Liver (tissue), 9 donors: ENCODE results near the gene RANBP3. TPM values are rescaled to one million over a fixed set of nuclear protein-coding genes. Genes with fewer than 3 reads are reported as not detected.
"Not testable (repeated sequence)": the region's sequence is repeated elsewhere in the genome, so short reads cannot be mapped to it uniquely, and the experiment has no call there.

ENCODE experiments used
- DNase-seq: peaks from one replicate; pipeline ENCODE4 v3.0.0-alpha.2; 2017; ENCODE audit warnings: low spot score
- H3K27ac ChIP-seq, 2 donors: one replicate each; pipeline ENCODE4 v1.7.0; 2013; ENCODE audit warnings: inconsistent platforms in 2 of 2, low read length in 2 of 2, control low read depth in 1 of 2, low read depth in 1 of 2, mild to moderate bottlenecking in 1 of 2
- H3K27me3 ChIP-seq, 4 donors: one replicate each; pipeline versions ENCODE4 v1.6.1 to v1.7.0; 2013; ENCODE audit warnings: low read length in 3 of 4, inconsistent platforms in 1 of 4, mild to moderate bottlenecking in 1 of 4, moderate library complexity in 1 of 4; ENCODE audit not compliant: control insufficient read depth in 4 of 4, insufficient read depth in 4 of 4
- H3K36me3 ChIP-seq, 4 donors: one replicate each; pipeline versions ENCODE4 v1.6.1 to v1.7.0; 2013; ENCODE audit warnings: low read length in 3 of 4, mild to moderate bottlenecking in 3 of 4, low read depth in 1 of 4, moderate library complexity in 1 of 4; ENCODE audit not compliant: control insufficient read depth in 4 of 4, insufficient read depth in 3 of 4
- H3K4me1 ChIP-seq, 4 donors: one replicate each; pipeline versions ENCODE4 v1.6.1 to v1.7.0; 2013; ENCODE audit warnings: low read length in 3 of 4, mild to moderate bottlenecking in 3 of 4, moderate library complexity in 1 of 4; ENCODE audit not compliant: control insufficient read depth in 4 of 4, insufficient read depth in 4 of 4
- H3K4me3 ChIP-seq, 3 donors: one replicate each; pipeline versions ENCODE4 v1.6.1 to v1.7.0; 2013; ENCODE audit warnings: low read length in 3 of 3, control low read depth in 1 of 3, low read depth in 1 of 3, mild to moderate bottlenecking in 1 of 3
- H3K9ac ChIP-seq, 2 donors: one replicate each; pipeline ENCODE4 v1.7.0; 2013; ENCODE audit warnings: low read length in 2 of 2, mild to moderate bottlenecking in 2 of 2, moderate library complexity in 2 of 2, control low read depth in 1 of 2, low read depth in 1 of 2
- H3K9me3 ChIP-seq, 4 donors: one replicate each; pipeline versions ENCODE4 v1.6.1 to v1.7.0; 2013; ENCODE audit warnings: low read length in 3 of 4; ENCODE audit not compliant: control insufficient read depth in 4 of 4
- CTCF ChIP-seq: fragments of 150-350 bp; IDR thresholded peaks from 2 replicates; pipeline ENCODE4 v1.5.1; 2017; ENCODE audit warnings: improper control_type of control experiment, low read depth, low read length; ENCODE audit not compliant: missing input control
- EGR1 ChIP-seq, 2 donors: IDR thresholded peaks; 2 replicates each; pipeline ENCODE4 v1.6.1; 2016 to 2018; ENCODE audit warnings: antibody characterized with exemption in 2 of 2, low read depth in 2 of 2
- FOXA1 ChIP-seq: IDR thresholded peaks from 2 replicates; pipeline ENCODE4 v1.6.1; 2016; ENCODE audit warnings: antibody characterized with exemption
- FOXA2 ChIP-seq: IDR thresholded peaks from 2 replicates; pipeline ENCODE4 v1.6.1; 2016; ENCODE audit warnings: antibody characterized with exemption
- GABPA ChIP-seq, 2 donors: IDR thresholded peaks in 1 of 2; conservative IDR thresholded peaks in 1 of 2; 2 replicates each; pipeline ENCODE4 v1.6.1; 2016; ENCODE audit warnings: antibody characterized with exemption in 2 of 2, mild to moderate bottlenecking in 1 of 2, moderate library complexity in 1 of 2
- HNF4A ChIP-seq, 2 donors: conservative IDR thresholded peaks; 2 replicates each; pipeline ENCODE4 v1.6.1; 2016; ENCODE audit warnings: antibody characterized with exemption in 2 of 2, mild to moderate bottlenecking in 2 of 2
- HNF4G ChIP-seq: IDR thresholded peaks from 2 replicates; pipeline ENCODE4 v1.6.1; 2016; ENCODE audit warnings: antibody characterized with exemption
- JUND ChIP-seq, 2 donors: IDR thresholded peaks; 2 replicates each; pipeline ENCODE4 v1.6.1; 2016; ENCODE audit warnings: antibody characterized with exemption in 2 of 2
- MAX ChIP-seq: IDR thresholded peaks from 2 replicates; pipeline ENCODE4 v1.6.1; 2016; ENCODE audit warnings: antibody characterized with exemption
- NR2F2 ChIP-seq: IDR thresholded peaks from 2 replicates; pipeline ENCODE4 v1.6.1; 2016; ENCODE audit warnings: antibody characterized with exemption
- RAD21 ChIP-seq, 2 donors: IDR thresholded peaks; 2 replicates each; pipeline ENCODE4 v1.6.1; 2016; ENCODE audit warnings: antibody characterized with exemption in 2 of 2, mild to moderate bottlenecking in 2 of 2
- REST ChIP-seq: IDR thresholded peaks from 2 replicates; pipeline ENCODE4 v1.6.1; 2016; ENCODE audit warnings: antibody characterized with exemption, mild to moderate bottlenecking
- RXRA ChIP-seq, 2 donors: IDR thresholded peaks; 2 replicates each; pipeline ENCODE4 v1.6.1; 2017 to 2018; ENCODE audit warnings: antibody characterized with exemption in 2 of 2, mild to moderate bottlenecking in 1 of 2
- SP1 ChIP-seq: IDR thresholded peaks from 2 replicates; pipeline ENCODE4 v1.6.1; 2018; ENCODE audit warnings: antibody characterized with exemption, mild to moderate bottlenecking
- TAF1 ChIP-seq: conservative IDR thresholded peaks from 2 replicates; pipeline ENCODE4 v1.6.1; 2016; ENCODE audit warnings: antibody characterized with exemption, mild to moderate bottlenecking
- YY1 ChIP-seq: IDR thresholded peaks from 2 replicates; pipeline ENCODE4 v1.6.1; 2016; ENCODE audit warnings: antibody characterized with exemption, mild to moderate bottlenecking
- ZBTB33 ChIP-seq: IDR thresholded peaks from 2 replicates; pipeline ENCODE4 v1.6.1; 2016; ENCODE audit warnings: antibody characterized with exemption
- WGBS: extraction: QIAGEN DNeasy Blood & Tissue Kit; methylation state at CpG from one replicate; pipeline ENCODE4 v1.1.7; 2013; 5-methylcytosine and 5-hydroxymethylcytosine counted together
- polyA plus RNA-seq, 2 donors: library from polyadenylated mRNA; stranded (reverse) in 1 of 2; unstranded in 1 of 2; fragments of 200-250 nt in 1 of 2; fragments of >200 nt in 1 of 2; fragmentation: Nextera tagmentation in 1 of 2; extraction: Ambion mirVana in 1 of 2; gene quantifications; one replicate each; pipeline versions ENCODE4 v1.2.1 to v1.2.3, GENCODE V29; 2013 to 2015
- total RNA-seq, 2 donors: library from RNA; depleted of rRNA; stranded (reverse); fragments of >200 nt; gene quantifications; one replicate each; pipeline ENCODE4 v1.2.3, GENCODE V29; 2014
- donor health status: healthy.
- donor health status: healthy.
- donor health status: healthy.
- donor health status: healthy.
- donor health status: healthy.

Gene RANBP3
- total and polyA plus RNA-seq, 4 donors, result 10.0 to 23.3 (median 20.7) TPM

GRCh38 chr19:5890099-5890498, 87.8 kb downstream of the RANBP3 start:
- DNase-seq, result no peak
- no peak overlapping the region for H3K9ac ChIP-seq
- WGBS, result 76% methylated on average over 10 of the region's 10 CpGs
- peaks cover 0 to 9% (median 3%) of the 10 kb centered on the region in 4 donors for H3K4me1 ChIP-seq
- H3K27me3 ChIP-seq, result no peaks in the 10 kb centered on the region
- H3K36me3 ChIP-seq, result peaks cover 0 to 6% (median 2%) of the 10 kb centered on the region in 4 donors
- TF ChIP-seq NR2F2 (no peak), FOXA1 (no peak), HNF4G (no peak)
- no peak overlapping the region for H3K4me3 ChIP-seq
- no peak overlapping the region for H3K27ac ChIP-seq
- no peaks in the 10 kb centered on the region for H3K9me3 ChIP-seq

- H3K27me3 ChIP-seq, result no peaks in the 10 kb centered on the region
- TF ChIP-seq MAX (no peak), JUND (IDR thresholded peaks at IDR 0.05) (no peak), REST (no peak), CTCF (no peak), TAF1 (no peak), RAD21 (IDR thresholded peaks at IDR 0.05) (no peak), FOXA1 (no peak), NR2F2 (no peak), SP1 (no peak), EGR1 (IDR thresholded peaks at IDR 0.05; ENCODE audit: low read depth in 2 of 2) (no peak), FOXA2 (no peak), YY1 (no peak), HNF4G (no peak), HNF4A (conservative IDR thresholded peaks at IDR 0.05) (no peak), RXRA (IDR thresholded peaks at IDR 0.05) (no peak), ZBTB33 (no peak), GABPA (IDR thresholded peaks at IDR 0.05 in 1 of 2, conservative IDR thresholded peaks at IDR 0.05 in 1 of 2) (no peak)
- H3K4me3 ChIP-seq, result no peak overlapping the region
- peaks cover 0 to 5% (median 3%) of the 10 kb centered on the region in 4 donors for H3K4me1 ChIP-seq
- peaks cover 0 to under 1% (median 0%) of the 10 kb centered on the region in 4 donors for H3K36me3 ChIP-seq
- no peak for DNase-seq
- no peaks in the 10 kb centered on the region for H3K9me3 ChIP-seq
- no peak overlapping the region for H3K27ac ChIP-seq
- no peak overlapping the region for H3K9ac ChIP-seq
- 72% methylated on average over 17 of the region's 17 CpGs for WGBS
Observed at GRCh38 chr19:5889288-5889971, 88.5 kb downstream of the RANBP3 start.

GRCh38 chr19:5884065-5884811, 93.7 kb downstream of the RANBP3 start:
- H3K4me3 ChIP-seq, H3K27ac ChIP-seq, H3K9ac ChIP-seq, H3K36me3 ChIP-seq, H3K9me3 ChIP-seq, DNase-seq, H3K27me3 ChIP-seq: not testable (repeated sequence)
- H3K4me1 ChIP-seq, result peaks cover 10 to 22% (median 14%) of the 10 kb centered on the region in 4 donors
- 84% methylated on average over 11 of the region's 11 CpGs for WGBS
